Urothelium cell line (cell line): ENCODE results near the gene ZCCHC24.
"Not testable (repeated sequence)": the region's sequence is repeated elsewhere in the genome, so short reads cannot be mapped to it uniquely, and the experiment has no call there.

Experiments used
- DNase-seq: peaks from one replicate; pipeline ENCODE4 v3.0.0; 2011; ENCODE audit warnings: low spot score, mixed read lengths
- FAIRE-seq: peaks from 2 replicates; lab custom pipeline; 2011; peaks lifted over from hg19 to GRCh38; lab: Jason Lieb, UNC

ZCCHC24 gene

DNA sequence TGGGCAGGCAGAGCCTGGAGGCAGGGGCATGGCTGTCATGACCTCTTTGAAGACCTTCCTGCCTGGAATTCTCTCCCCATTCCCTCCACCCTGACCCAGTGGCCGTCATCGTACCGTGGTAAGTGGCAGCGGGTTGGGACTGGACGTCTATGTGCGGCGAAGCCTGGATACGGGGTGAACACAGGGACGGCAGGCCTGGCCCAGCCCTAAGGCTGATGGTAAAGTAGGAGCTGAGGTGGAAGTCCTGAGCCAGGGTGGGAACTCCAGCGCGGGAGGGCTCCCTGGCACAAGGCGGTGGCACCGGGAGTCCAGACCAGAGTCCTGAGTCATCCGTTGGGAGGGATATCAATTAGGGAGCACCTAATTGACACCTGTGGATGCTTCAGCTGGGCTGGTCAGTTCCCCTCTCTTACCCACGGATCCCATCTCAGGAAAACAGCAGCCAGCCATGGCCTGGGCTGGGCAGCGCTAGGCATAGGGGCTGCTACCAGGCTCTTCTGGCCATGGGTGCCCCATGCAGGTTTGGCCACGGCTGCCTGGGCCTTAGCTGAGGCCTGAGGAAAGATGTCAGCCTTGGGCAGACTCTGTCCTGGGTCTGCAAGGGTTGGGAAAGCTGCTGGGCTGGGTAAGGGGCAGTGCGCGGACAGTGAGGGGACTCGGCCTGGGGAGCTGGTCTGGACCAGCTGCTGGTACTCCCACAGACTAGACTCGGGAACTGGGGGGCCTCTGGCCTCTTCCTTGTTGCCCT, 94.8 kb downstream of the ZCCHC24 start:
- no peak for DNase-seq
- no peak for FAIRE-seq

DNA sequence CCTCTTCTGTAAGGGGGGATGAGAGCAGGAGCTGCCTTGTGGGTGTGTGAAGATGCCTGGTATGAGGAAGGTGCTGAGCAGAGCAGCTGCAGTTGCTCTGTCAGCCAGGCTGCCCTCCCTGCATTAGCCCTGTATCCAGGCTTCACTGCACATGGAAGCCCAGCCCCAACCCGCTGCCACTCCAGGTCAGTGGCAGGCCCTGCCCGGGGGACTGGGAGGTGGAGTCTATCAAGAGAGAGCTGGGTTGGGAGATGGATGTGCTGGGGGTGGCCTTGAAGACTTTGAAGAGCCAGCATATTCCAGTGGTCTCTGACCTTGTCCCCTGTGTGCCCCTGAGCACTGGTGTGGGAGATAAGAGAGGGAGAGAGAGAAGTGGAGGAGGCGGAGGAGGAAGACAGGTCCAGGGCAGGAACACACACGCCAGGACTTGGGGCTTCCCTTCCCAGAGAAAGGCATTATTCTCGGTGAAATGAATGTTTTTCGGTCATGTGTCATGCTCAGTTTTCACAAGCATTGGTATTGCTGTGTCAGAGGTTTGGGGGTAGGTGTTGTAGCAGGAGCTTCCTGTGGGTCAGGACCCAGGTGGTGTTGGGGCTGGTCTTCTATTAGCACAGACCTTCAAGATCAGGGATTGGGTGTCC, 95.5 kb downstream of the ZCCHC24 start:
- FAIRE-seq: no peak

DNA sequence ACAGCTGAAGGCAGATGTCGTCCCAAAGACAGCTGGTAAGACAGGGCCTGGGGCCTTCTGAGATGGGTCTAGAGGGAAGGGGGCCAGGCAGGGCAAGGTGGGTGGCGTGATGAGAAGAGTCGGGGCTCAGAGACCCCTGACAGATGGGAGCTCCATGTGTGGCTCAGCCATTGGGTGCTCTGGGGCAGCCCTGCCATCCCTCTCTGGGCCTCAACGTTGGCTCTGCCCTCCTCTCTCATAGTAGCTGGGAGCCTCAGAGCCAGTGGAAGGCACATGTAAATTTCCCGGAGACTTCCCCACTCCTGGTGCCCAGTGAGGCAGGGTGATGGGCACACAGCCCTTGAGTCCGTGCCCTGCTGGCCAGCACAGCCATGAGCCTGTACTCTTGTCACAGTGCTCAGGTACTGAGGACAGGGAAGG, 96.3 kb downstream of the ZCCHC24 start:
- no peak for FAIRE-seq
- DNase-seq: no peak

More for the DNA sequence above, 95.5 kb downstream of the ZCCHC24 start:
- DNase-seq: no peak

DNA sequence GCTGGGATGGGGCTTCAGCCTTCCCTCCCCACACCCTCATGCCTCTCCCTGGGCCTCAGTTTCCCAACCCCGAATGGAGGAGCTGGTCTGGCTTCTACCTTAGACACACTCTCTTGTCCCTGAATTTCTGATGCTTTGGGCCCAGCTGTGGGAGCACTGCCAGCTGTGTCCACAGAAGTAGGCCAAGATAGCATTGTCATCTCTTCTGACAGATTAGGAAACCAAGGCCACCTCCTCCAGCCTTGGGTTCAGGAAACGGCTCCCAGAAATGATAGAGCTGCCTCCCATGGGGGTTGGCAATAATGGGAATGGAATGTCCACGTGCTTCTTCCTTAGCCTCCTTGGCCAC, 96.8 kb downstream of the ZCCHC24 start:
- DNase-seq (no peak), FAIRE-seq (no peak)

DNA sequence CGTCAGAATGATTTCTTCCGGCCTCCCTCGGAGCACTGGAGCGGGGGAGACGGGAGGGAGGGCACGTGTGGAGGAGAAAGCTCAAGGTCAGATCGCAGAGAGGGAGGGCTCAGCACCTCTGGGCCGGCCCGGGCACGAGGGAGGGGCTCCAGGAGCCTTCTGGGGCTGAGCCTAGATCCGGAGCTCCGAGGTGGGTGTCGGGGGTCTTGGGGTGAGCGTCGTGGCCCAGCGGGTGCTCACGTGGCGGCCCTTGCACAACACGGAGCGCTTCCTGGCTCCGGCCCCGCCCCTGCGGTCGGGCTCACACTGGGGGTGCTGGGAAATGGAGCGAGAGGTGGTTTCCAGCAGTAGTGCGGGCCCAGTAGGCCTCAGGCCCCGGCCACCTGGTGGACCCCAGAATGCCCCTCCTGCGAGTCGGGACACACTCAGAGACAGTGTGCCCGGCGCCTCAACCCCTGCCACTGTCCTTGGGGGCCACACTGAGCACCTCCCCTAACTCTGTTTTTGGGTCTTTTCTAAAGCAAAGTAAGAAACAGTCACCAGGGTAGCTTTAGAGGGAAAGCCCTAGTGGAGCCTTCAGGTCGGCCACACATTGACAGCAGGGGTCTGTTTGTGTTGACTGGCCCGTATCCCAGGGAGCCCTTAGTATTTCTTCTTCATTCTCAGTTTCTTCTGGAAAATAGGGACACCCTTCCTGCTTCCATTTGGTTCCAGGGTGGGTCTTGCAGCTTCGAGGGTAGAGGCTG, 97.4 kb downstream of the ZCCHC24 start:
- FAIRE-seq (no peak), DNase-seq (peak; percentile 65)

DNA sequence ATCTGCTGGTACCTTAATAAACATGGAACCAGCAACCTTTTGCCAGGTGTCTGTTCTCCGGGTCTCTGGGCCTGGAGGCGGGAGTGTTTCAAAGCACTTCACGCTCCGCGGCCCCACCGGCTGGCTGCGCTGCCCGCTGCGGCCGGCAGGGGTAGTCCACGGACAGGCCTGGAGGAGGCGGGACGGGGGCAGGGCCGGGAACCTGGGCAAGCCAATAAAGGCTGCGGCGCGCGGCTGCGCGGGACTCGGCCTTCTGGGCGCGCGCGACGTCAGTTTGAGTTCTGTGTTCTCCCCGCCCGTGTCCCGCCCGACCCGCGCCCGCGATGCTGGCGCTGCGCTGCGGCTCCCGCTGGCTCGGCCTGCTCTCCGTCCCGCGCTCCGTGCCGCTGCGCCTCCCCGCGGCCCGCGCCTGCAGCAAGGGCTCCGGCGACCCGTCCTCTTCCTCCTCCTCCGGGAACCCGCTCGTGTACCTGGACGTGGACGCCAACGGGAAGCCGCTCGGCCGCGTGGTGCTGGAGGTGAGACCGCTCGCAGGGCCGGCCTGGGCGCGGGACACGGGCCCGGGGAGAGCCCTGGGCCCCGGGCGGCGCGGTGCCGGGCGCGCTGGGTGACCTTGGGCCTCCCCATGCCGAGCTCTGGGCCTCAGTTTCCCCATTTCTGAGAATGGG, 98.1 kb downstream of the ZCCHC24 start, which contains the start of gene PPIF:
Gene PPIF, plus strand, starts transcription at position 244 of the 668 bp plus-strand sequence. Its CDS starts 80 bp downstream, at position 324.
- DNase-seq: peak; percentile 97
- FAIRE-seq: peak; percentile 30

DNA sequence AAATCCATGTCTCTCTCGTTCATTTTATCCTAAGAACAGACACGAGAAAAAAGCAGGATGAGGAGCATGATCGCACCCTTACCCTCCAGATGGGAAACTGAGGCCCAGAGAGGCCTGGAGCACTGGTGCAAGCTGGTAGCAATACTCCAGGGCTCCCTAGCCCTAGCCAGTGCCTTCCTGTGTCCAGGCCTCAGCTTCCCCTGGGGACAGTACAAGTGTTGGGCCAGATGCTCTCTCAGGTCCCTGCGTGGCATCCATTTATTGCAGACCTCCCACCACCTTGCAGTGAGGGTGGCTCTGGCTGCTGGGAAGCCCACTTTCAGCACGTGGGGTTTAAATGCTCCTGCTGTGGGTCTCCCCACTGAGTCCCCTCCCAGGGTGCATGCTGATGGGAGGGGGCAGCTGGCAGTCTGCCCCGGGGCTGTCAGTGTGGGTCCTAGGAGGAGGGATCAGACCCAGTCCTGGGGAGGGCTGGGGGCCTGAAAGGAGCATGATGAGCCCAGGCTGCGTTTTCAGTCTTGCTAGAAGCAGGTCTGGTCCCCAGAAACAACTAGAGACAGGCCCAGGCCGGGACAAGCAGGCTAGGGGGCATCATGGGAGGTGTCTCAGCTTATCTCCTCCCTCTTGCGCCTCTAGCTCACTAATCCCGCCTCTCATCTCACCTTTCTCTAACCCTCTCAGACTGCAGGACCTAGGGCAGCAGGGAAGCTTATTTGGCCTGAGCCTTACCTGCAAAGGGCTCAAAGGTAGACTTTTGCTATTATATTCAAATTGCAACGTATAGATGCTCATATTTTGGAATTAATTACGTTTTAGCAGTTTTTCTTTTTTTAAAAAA, 98.8 kb downstream of the ZCCHC24 start:
- no peak for FAIRE-seq
- no peak for DNase-seq

DNA sequence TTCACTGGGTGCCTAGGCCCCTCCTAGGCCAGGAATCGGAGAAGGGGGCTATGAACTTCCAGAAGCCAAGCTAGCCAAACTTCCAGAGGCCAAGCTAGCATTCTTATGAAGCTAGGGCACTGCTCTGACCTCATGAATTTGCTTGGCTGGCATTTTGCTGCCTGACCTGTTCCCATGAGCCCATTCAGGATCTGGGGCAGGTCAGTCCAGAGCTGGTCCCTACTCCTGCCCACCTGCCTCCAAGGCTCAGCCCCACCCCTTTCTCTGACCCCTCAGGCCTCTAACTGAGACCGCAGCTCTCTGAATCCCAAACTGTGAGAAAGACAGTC, 99.4 kb downstream of the ZCCHC24 start:
- FAIRE-seq (no peak), DNase-seq (no peak)

DNA sequence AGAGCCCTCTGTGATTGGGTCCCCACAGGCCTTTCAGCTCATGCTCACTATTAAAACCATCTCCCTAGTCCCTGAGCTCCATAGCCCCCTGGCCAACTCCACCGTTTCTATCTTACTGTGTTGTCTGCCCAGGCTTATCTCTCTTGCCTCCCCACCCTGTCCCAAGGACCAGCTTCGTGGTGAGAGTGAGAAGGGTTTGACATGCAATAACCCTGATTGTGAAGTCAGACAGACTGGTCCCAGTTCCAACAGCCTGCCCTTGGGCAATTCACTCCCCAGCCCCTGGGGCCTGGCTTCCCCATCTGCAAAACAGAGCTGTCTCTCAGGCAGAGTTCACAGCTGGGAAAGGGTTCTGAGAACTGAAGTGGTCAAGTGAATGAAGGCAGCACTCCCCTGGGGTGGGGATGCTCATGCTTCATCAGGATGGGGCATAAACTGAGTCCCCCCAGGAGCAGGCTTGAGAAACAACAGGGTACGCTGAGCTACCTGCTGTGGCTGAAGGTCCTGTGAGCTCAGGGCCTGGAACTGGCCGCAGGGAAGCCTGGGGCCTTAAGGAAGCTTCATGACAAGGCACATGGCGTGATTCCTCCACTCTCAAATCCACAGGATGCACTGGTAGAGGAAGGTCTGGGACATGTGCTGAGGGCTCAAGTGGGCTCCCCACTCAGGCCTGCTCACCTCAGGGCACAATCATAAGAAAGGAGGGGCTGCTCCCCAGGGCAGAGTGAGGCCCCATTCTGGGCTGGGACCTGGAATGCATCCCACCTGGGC, 100.0 kb downstream of the ZCCHC24 start:
- FAIRE-seq (no peak), DNase-seq (no peak)

DNA sequence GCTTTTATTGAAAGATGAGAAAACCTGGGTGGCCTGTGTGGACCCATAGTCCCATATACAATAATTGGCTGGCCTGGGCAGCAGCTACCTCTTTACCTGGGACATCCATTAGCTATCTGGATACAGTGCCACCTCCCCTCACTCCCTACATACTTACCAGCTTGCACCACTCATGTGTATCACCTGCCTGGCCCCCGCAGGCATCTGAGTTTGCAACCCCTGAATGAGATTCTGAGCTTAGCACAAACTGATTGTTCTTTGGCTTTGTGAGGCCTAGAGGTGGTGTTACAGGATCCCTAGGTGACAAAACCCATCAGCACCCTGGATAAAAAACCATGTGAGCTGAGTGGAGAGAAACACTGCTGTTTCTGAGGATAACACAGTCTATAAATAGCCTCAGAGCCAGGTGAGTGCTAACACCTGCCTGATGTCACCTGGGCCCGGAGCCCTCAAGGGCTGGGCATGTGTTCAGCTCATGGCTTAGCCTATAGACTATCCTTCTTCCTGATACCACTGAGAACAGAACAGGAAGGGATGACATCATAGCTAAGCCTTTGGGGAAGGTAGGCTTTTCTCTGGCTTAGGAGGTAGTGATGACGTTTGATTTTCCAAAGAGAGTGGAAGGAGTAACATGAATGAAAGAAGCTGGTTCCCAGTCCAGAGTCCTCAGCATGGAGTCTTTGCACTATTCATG, 100.8 kb downstream of the ZCCHC24 start:
- no peak for FAIRE-seq

DNA sequence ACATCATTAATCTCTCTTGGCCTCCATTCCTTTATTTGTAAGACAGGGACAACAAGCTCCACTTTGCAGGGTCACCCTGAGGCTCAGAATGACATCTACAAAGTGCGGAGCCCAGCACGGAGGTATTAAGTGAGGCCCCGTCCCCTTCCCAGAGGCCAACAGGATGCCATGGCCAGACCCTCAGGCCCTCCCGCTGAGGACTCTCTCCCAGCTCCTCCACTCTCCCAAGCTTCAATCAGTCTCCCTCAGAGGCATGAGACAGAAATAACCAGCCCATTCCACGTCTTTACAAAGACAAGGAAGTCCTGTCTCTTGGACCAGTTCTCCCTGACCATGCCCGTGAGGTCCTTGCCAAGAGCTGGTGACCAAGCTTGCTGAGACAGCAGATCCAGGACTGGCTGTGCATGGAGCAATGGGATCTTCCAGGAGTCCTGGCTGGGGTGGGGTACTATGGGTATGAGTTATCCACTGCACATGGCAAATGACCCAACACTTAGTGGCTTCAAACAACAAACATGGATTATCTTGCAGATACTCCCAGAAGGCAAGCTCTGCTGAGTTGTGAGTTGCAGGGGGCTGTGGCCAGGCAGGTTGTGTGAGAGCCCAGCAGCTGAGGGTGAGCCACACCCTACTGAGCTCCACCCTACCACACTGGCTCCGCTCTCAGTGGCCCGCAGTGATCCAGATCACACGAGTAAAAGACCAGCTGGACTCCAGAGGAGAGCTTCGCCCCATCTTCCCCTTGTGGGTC, 102.4 kb downstream of the ZCCHC24 start:
- no peak for DNase-seq
- no peak for FAIRE-seq

More for the DNA sequence above, 100.8 kb downstream of the ZCCHC24 start:
- DNase-seq: no peak

DNA sequence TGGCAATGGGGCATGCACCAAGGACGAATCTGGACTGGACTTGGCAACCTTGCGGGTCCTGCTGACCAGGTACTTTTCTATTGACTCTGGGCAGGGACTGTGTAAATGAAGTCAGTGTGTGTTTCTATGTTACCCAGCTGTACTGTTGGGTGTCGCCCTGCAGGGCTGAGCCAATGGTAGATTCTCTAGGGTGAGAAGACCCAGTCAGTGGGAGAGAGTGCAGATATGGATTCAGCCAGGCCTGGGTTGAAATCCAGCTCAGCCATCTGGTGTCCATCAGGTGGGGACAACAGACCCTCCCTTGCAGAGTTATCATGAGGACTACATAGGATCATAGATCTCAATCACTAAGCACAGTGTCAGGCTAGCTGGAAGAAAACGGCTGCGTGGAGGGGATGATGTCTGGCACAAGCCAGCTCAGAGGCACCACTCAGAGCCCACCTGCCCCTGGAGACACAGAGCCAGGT, 103.1 kb downstream of the ZCCHC24 start:
- FAIRE-seq (no peak), DNase-seq (no peak)

DNA sequence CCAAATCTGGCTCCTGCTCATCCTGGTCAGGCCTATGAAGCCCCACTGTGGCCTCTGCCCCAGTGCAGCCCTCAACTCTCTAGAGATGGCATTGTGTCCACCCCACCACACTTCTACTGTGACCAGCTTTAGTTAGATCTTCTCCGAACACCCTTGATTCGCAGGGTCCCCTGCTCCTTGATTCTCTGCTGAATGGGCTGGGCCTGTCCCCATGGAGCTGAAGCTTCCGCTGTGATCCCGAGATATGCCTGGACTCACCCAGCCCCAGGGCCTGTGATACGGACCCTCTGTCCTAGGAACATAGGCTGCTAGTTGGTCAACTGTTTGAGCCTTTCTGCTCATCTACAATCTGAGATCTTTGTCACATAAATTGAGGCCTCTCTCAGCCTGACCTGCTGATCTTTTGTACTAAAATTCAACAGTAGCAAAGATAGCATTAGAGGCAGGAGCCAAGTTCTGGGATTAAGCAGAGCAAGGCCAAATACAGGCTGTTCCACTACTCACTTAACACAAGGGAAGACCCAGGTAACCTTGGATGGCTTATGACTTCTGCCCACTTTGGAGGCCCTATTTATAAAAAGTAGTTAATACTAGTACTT, 104.7 kb downstream of the ZCCHC24 start:
- FAIRE-seq (no peak), DNase-seq (no peak)

DNA sequence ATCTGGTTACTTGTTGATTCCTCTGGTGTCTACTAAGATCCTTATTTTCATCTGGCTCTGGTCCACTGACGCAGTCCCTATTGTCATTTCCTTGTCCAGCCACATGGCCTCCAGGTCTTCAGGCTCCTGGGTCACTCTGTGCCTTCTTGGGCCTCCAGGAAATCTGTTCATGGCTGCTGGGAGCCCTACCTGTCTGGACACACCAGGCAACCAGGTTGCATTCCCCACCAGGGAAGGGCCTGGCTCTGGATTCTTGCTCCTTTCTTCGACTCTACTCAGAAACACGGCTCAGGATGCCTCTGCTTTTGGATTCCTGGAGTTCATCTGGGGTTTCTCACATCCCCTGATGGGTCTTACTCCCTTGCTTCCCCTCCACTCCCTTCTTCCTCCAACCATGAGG, 106.2 kb downstream of the ZCCHC24 start:
- no peak for DNase-seq
- no peak for FAIRE-seq

DNA sequence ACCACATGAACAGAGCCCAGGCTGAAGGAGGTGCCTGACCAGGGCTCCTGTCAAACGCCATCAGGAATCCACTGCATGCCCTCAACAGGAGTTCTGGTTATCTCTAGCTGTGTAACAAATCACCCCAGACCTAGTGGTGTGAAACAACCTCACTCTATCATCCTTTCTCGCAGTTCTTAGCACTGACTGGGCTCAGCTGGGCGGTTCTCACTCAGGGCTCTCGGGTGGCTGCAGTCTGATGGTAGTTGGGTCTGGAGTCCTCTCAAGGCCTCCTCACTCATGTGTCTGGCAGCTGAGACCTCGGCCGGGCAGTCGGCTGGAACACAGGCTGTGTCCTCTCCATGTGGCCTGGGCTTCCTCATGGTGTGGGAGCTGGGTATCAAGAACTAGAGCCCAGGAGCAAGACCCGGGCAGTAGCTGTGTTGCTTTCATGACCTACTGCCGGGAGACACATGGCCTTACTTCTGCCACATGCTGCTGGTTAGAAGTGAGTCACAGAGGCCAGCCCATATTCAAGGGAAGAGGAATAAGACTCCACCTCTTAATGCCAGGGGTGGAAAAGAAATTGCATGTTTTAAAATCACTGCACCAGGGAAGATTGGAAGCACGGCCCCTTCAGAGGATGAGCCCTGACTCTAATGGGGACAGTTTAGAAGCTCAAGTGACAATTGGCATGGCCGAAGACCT, 107.5 kb downstream of the ZCCHC24 start:
- not testable (repeated sequence) for DNase-seq
- peak; percentile 98 for FAIRE-seq

DNA sequence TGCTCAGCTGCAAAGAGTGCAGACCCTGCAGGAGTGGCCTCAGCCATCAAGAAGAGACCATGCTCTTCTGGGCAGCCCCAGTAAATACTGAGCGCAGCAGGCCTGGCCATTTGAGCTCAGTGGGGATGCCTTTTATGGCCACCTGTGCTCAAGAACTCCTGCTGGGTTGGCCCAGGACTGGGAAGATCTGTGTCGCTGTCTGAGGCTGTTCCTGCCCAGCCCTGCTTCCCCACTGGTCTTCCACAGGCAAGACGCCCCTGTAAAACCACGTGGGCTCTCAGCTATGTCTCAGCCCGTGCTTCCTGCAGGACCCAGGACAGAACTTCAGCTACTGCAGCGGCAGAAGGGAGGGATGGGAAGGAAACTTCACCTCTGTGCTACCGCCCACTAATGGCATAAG, 108.7 kb downstream of the ZCCHC24 start:
- no peak for FAIRE-seq
- DNase-seq: no peak

DNA sequence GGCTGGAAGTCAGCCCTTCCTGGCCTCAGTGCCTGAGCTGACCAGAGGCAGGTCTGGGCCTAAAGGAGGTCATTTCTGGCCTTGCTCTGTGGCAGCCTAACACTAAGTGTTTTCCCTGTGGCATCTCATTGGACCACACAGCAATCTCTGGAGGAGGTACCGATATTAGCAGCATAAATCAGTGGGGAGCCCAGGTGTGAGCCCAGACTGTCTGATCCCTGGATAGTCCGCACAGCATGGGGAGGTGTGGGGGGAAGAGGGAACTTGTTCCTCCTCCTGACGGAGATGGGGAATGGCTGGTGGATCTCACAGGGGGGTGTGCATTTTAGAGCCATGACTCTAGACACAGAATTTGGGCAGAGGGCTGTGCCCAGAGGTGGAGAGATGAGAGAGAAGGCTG, 109.1 kb downstream of the ZCCHC24 start:
- DNase-seq: no peak

More for the DNA sequence above, 109.1 kb downstream of the ZCCHC24 start:
- FAIRE-seq: no peak
